ENCODE results near the gene DNM3. TPM values are rescaled to one million over a fixed set of nuclear protein-coding genes. Genes with fewer than 3 reads are reported as not detected.

Gene DNM3
- total and polyA plus RNA-seq, 7 donors, result 0.60 to 13.3 (median 3.9) TPM

DNA sequence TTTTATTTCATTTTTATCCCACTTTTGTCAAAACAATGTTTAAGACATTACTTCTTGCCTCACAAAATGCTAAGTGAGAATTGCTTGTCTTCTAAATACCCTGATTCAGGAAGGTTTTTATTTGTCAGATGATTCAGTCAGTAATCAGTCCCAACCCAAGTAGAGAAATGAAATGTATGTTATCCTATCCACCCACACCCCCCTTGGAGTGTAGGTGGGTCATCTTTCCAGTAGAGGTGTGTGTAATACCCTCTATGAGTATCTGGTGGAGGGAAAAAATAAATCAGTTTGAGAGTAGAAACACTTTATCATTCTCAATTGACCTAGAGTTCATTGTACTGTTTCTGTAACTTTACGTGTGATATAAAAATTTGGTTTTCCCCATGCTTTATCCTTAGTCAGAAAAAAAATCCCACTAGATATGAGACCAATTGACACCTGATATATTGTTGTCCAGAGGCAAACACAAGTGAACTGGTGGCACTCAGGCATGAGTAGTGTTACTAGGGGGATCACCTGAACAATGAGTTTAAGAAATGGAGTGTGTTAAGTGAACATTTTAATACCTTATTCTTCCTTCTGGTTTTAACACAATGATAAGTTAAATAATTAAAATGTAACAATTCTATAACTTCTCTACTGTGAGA is 425.4 kb downstream of the DNM3 start:
- Histone ChIP-seq H3K4me1 (peaks cover 0 to 21% (median 16%) of the 10 kb centered on the region in 4 donors), H3K36me3 (no peaks in the 10 kb centered on the region), H3K9me3 (no peaks in the 10 kb centered on the region), H3K27me3 (no peaks in the 10 kb centered on the region), H3K4me3 (no peak overlapping the region), H3K27ac (no peak overlapping the region)
- DNase-seq, result no peak
- no peak for TF ChIP-seq EP300 (IDR thresholded peaks at IDR 0.05)
- intact Hi-C loops (cut with DNase I), result no loop called here
- WGBS, 2 donors, result 90 to 95% methylated on average over 1 of the region's 1 CpG

DNA sequence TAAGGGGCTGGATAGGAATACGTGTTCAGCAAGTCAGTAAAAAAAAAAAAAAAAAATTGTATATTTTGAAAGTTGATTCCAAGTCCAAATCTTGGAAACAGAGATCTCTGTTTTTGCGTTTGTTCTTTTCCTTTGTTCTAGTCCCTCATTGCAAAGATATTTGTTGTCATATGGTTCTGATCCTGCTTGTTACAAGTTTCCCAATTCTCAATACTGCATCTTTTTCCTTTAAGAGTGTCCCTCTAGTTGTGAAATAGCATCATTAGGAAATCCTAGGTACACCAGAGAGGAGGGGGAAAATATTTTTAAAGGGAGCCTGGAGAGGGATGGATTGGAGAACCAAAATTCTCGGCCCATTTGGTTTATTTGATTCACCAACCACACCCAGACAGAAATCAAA is 426.9 kb downstream of the DNM3 start:
- no peak for TF ChIP-seq EP300 (IDR thresholded peaks at IDR 0.05)
- TF ChIP-seq POLR2AphosphoS5 (IDR thresholded peaks at IDR 0.05), result no peak
- no peak for TF ChIP-seq POLR2A (IDR thresholded peaks at IDR 0.05)
- 79 to 84% methylated on average over 3 of the region's 3 CpGs for WGBS, 2 donors
- intact Hi-C loops (cut with DNase I), result no loop called here
- H3K36me3 ChIP-seq, result no peaks in the 10 kb centered on the region
- DNase-seq, result no peak
- H3K4me3 ChIP-seq, result no peak overlapping the region
- peaks cover 0 to 21% (median 16%) of the 10 kb centered on the region in 4 donors for H3K4me1 ChIP-seq
- no peaks in the 10 kb centered on the region for H3K9me3 ChIP-seq
- no peak overlapping the region for H3K27ac ChIP-seq
- no peaks in the 10 kb centered on the region for H3K27me3 ChIP-seq

DNA sequence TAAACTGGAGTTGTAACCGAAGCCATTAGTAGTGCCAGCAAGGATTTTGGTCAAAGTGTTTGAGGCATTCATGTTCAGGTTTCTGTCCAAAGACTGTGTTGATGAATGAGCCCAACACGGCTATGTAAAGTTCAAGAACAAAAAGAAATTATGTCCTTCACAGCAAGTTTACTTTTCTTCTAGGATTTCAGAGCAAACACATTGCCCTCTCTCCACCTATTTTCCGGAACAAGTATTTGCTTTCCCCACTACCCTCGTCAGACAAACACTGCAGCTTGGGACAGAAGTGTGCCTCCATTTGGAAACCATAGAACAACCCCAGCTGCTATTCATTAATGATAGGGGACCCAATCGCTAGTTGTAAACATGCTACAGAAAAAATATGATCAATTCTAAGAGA is 427.8 kb downstream of the DNM3 start:
- peaks cover 0 to 21% (median 16%) of the 10 kb centered on the region in 4 donors for H3K4me1 ChIP-seq
- intact Hi-C loops (cut with DNase I), result no loop called here
- H3K36me3 ChIP-seq, result no peaks in the 10 kb centered on the region
- H3K9me3 ChIP-seq, result no peaks in the 10 kb centered on the region
- no peak overlapping the region for H3K4me3 ChIP-seq
- 89 to 93% methylated on average over 5 of the region's 5 CpGs for WGBS, 2 donors
- H3K27me3 ChIP-seq, result no peaks in the 10 kb centered on the region
- TF ChIP-seq POLR2AphosphoS5 (IDR thresholded peaks at IDR 0.05) (no peak), EP300 (IDR thresholded peaks at IDR 0.05) (no peak), POLR2A (IDR thresholded peaks at IDR 0.05) (no peak)
- TF ChIP-seq, protein P1, sequence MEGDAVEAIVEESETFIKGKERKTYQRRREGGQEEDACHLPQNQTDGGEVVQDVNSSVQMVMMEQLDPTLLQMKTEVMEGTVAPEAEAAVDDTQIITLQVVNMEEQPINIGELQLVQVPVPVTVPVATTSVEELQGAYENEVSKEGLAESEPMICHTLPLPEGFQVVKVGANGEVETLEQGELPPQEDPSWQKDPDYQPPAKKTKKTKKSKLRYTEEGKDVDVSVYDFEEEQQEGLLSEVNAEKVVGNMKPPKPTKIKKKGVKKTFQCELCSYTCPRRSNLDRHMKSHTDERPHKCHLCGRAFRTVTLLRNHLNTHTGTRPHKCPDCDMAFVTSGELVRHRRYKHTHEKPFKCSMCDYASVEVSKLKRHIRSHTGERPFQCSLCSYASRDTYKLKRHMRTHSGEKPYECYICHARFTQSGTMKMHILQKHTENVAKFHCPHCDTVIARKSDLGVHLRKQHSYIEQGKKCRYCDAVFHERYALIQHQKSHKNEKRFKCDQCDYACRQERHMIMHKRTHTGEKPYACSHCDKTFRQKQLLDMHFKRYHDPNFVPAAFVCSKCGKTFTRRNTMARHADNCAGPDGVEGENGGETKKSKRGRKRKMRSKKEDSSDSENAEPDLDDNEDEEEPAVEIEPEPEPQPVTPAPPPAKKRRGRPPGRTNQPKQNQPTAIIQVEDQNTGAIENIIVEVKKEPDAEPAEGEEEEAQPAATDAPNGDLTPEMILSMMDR (IDR thresholded peaks at IDR 0.05), result no peak
- H3K27ac ChIP-seq, result peak overlapping the region in 2 of 4 donors; percentile 44 to 53
- no peak for DNase-seq

DNA sequence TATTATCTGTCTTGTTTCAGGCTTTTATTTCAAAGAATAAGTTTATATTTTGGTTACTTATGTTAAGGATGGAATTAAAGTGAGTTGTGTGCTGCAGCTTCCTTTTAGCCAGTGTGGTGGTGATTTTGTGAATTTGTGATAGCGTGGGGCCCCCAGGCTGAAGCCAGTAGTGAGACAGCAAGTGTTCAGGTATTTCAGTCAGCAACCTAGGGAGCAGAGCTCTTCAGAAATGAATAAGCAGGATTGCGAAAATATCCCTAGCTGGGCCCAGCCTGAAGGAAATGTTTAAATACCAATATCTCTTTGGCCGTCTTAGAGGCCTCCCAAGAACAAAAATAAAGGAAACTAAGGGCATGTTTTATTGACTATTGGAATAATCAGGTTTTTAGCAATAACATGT is 428.3 kb downstream of the DNM3 start:
- H3K4me1 ChIP-seq, result peaks cover 0 to 21% (median 16%) of the 10 kb centered on the region in 4 donors
- peak overlapping the region in 3 of 4 donors; percentile 33 to 53 (median 44) for H3K27ac ChIP-seq
- H3K4me3 ChIP-seq, result no peak overlapping the region
- no peak for TF ChIP-seq POLR2AphosphoS5 (IDR thresholded peaks at IDR 0.05)
- no peak for TF ChIP-seq POLR2A (IDR thresholded peaks at IDR 0.05)
- TF ChIP-seq, protein P1 (IDR thresholded peaks at IDR 0.05), result no peak
- intact Hi-C loops (cut with DNase I), result loop anchor here (5.0 kb wide), 1 partner anchor 133 kb away; no protein-coding TSS in a partner anchor
- no peak for DNase-seq
- H3K9me3 ChIP-seq, result no peaks in the 10 kb centered on the region
- H3K27me3 ChIP-seq, result no peaks in the 10 kb centered on the region
- no peaks in the 10 kb centered on the region for H3K36me3 ChIP-seq
- 90% methylated on average over 3 of the region's 3 CpGs for WGBS, 2 donors

DNA sequence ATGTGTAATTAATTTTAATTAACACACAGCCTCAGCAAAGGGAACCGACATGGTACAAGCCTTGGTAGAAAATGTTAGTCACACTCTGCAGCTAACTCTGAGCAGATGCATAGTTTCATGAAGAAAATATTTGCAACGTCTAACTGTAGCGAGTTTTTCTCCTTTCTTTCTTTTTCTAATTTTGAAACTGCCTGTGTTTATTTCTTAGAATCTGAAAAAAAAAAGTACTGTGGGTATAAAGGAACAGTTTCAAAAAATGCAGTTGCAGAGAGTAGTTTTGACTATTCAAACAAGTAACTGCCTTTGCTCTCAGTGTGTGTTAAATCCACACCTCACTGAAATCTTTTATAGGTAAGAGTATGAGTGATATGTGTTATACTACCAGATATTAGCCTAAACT is 429.3 kb downstream of the DNM3 start:
- H3K4me1 ChIP-seq, result peaks cover 0 to 21% (median 16%) of the 10 kb centered on the region in 4 donors
- H3K27me3 ChIP-seq, result no peaks in the 10 kb centered on the region
- H3K36me3 ChIP-seq, result no peaks in the 10 kb centered on the region
- TF ChIP-seq EP300 (IDR thresholded peaks at IDR 0.05) (no peak), POLR2AphosphoS5 (IDR thresholded peaks at IDR 0.05) (no peak), POLR2A (IDR thresholded peaks at IDR 0.05) (no peak)
- TF ChIP-seq, protein P1 (IDR thresholded peaks at IDR 0.05), result no peak
- intact Hi-C loops (cut with DNase I), result loop anchor here (5.0 kb wide), 1 partner anchor 132 kb away; no protein-coding TSS in a partner anchor
- DNase-seq, result no peak
- WGBS, 2 donors, result 35 to 79% methylated on average over 3 of the region's 3 CpGs
- H3K27ac ChIP-seq, result peak overlapping the region in 3 of 4 donors; percentile 33 to 53 (median 44)
- H3K9me3 ChIP-seq, result no peaks in the 10 kb centered on the region
- H3K4me3 ChIP-seq, result peak overlapping the region in 1 of 4 donors; percentile 4
